GM18498 (cell line): ENCODE data around the gene IQCM.

Experiments used
- ATAC-seq: cut with Tn5 transposase; IDR thresholded peaks from one replicate; pipeline ENCODE4 v1.9.1; 2021; ENCODE audit warnings: mild to moderate bottlenecking, moderate library complexity; ENCODE audit not compliant: unreplicated experiment

The IQCM gene

GRCh38 chr4:149322203-149322602 is 493.4 kb downstream of the IQCM start:
- ATAC-seq, result no peak

- ATAC-seq, result no peak
Observed at GRCh38 chr4:149321438-149321837, 494.2 kb downstream of the IQCM start.

- no peak for ATAC-seq
Observed at GRCh38 chr4:149311076-149311475, 504.6 kb downstream of the IQCM start.

GRCh38 chr4:149306537-149306936 is 509.1 kb downstream of the IQCM start:
- no peak for ATAC-seq
